Hepatocyte (in vitro differentiated cells): ENCODE data around the gene CERK. TPM values are rescaled to one million over a fixed set of nuclear protein-coding genes. Genes with fewer than 3 reads are reported as not detected.
"Not testable (repeated sequence)": the region's sequence is repeated elsewhere in the genome, so short reads cannot be mapped to it uniquely, and the experiment has no call there.

Source experiments
- DNase-seq: peaks from one replicate; pipeline ENCODE4 v3.0.0-alpha.2; 2016; ENCODE audit warnings: low spot score
- H2AFZ ChIP-seq: fragments of 200-600 bp; sonication (generic); 2 replicates; pipeline ENCODE4 v1.6.0; 2016; ENCODE audit warnings: antibody characterized with exemption, mild to moderate bottlenecking
- H3K27ac ChIP-seq: fragments of 200-600 bp; sonication (generic); 2 replicates; pipeline ENCODE4 v1.5.1; 2016; ENCODE audit warnings: mild to moderate bottlenecking
- H3K27me3 ChIP-seq: fragments of 200-600 bp; sonication (generic); 2 replicates; pipeline ENCODE4 v1.6.1; 2016
- H3K36me3 ChIP-seq: fragments of 200-600 bp; sonication (generic); replicated peaks from 2 replicates; pipeline ENCODE4 v1.5.1; 2016; ENCODE audit warnings: low read depth; ENCODE audit not compliant: insufficient read depth
- H3K4me1 ChIP-seq: fragments of 200-600 bp; sonication (generic); 2 replicates; pipeline ENCODE4 v1.5.1; 2016; ENCODE audit warnings: mild to moderate bottlenecking, moderate library complexity; ENCODE audit not compliant: insufficient read depth
- H3K4me2 ChIP-seq: fragments of 200-600 bp; sonication (generic); 2 replicates; pipeline ENCODE4 v1.6.0; 2016
- H3K4me3 ChIP-seq: fragments of 200-600 bp; sonication (generic); 2 replicates; pipeline ENCODE4 v1.5.1; 2016; ENCODE audit warnings: mild to moderate bottlenecking
- H3K79me2 ChIP-seq: fragments of 200-600 bp; sonication (generic); 2 replicates; pipeline ENCODE4 v1.6.0; 2017; ENCODE audit warnings: mild to moderate bottlenecking
- H3K9me2 ChIP-seq: fragments of 200-600 bp; sonication (generic); replicated peaks from 2 replicates; pipeline ENCODE4 v1.6.0; 2017; ENCODE audit warnings: mild to moderate bottlenecking; ENCODE audit not compliant: insufficient read depth
- H3K9me3 ChIP-seq: fragments of 200-600 bp; sonication (generic); 2 replicates; pipeline ENCODE4 v1.5.1; 2016; ENCODE audit warnings: low read depth, mild to moderate bottlenecking
- H4K20me1 ChIP-seq: fragments of 200-600 bp; sonication (generic); 2 replicates; pipeline ENCODE4 v1.6.0; 2016; ENCODE audit warnings: mild to moderate bottlenecking; ENCODE audit not compliant: insufficient read depth, poor library complexity, severe bottlenecking
- EZH2 ChIP-seq: fragments of 200-600 bp; sonication (generic); IDR thresholded peaks from 2 replicates; pipeline ENCODE4 v1.6.1; 2016; ENCODE audit warnings: antibody characterized with exemption, mild to moderate bottlenecking, borderline replicate concordance
- EZH2phosphoT487 ChIP-seq: fragments of 200-600 bp; sonication (generic); IDR thresholded peaks from one replicate; pipeline ENCODE4 v1.6.1; 2018; ENCODE audit warnings: antibody characterized with exemption, mild to moderate bottlenecking, low read depth, moderate library complexity; ENCODE audit not compliant: unreplicated experiment, severe bottlenecking
- WGBS: methylation state at CpG from one replicate; pipeline ENCODE4 v1.1.6; 2016; ENCODE audit warnings: low lambda C conversion rate; ENCODE audit errors: missing lambda C conversion rate; 5-methylcytosine and 5-hydroxymethylcytosine counted together
- polyA plus RNA-seq: library from polyadenylated mRNA; unstranded; fragments of >200 nt; fragmentation: Nextera tagmentation; extraction: Ambion mirVana; gene quantifications from 2 replicates; pipeline ENCODE4 v1.2.1, GENCODE V29; 2016
- total RNA-seq: library from RNA; depleted of rRNA; stranded (reverse); fragments of >200 nt; gene quantifications from 2 replicates; pipeline ENCODE4 v1.2.3, GENCODE V29; 2014
- TF ChIP-seq, protein P1 (sequence below): fragments of 200-600 bp; sonication (generic); IDR thresholded peaks from 2 replicates; pipeline ENCODE4 v1.5.1; 2016; ENCODE audit warnings: antibody characterized with exemption, mild to moderate bottlenecking; ENCODE audit not compliant: poor library complexity

Gene CERK
- total and polyA plus RNA-seq, 2 experiments from 2014 or later, result 38.6 to 59.0 TPM

DNA sequence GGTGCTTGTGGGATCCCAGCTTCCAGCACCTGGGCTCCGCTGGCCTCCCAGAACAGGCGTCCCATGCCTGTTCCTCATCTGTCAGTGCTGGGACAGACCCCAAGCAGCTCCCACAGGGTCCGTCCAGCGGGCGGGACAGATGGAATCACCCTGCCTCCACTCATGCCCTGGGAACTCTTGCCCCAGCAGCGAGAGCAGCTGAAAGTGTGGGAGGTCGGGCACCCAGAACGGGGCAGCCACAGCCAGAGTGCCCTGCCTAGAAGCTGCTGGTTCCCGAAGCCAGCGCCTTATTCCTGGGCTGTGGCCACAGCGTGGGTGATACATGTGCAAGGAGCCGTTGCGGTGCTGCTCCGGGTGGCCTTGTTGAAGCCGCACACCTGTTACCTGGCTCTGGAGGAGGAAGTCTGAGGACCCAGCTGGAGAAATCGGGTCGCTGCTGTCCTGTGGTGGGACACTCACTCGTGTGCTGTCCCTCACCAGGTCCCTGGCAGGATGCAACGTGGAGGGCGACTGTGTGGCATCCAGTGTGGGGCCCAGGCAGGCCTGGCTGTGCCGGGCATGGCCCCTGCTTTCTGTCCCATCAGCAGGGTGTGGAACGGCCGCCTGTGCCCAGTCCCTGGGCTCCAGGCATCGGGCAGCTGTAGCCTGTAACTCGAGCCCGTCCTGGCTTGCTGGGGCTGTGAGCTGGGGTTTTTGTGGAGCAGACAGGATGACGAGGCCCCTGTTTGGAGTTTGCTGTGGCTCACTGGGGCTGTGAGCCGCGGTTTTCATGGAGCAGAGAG is 101.6 kb downstream of the CERK start:
- 85% methylated on average over 29 of the region's 29 CpGs for WGBS
- Histone ChIP-seq H3K27ac (peak overlapping the region; percentile 90), H2AFZ (no peak overlapping the region), H3K9me2 (no peaks in the 10 kb centered on the region), H4K20me1 (no peaks in the 10 kb centered on the region), H3K79me2 (no peaks in the 10 kb centered on the region), H3K27me3 (no peaks in the 10 kb centered on the region), H3K9me3 (no peaks in the 10 kb centered on the region), H3K4me2 (peak overlapping the region; percentile 31), H3K4me1 (peaks cover 22% of the 10 kb centered on the region), H3K36me3 (no peaks in the 10 kb centered on the region), H3K4me3 (no peak overlapping the region)
- no peak for DNase-seq
- no peak for TF ChIP-seq EZH2phosphoT487
- TF ChIP-seq, protein P1, sequence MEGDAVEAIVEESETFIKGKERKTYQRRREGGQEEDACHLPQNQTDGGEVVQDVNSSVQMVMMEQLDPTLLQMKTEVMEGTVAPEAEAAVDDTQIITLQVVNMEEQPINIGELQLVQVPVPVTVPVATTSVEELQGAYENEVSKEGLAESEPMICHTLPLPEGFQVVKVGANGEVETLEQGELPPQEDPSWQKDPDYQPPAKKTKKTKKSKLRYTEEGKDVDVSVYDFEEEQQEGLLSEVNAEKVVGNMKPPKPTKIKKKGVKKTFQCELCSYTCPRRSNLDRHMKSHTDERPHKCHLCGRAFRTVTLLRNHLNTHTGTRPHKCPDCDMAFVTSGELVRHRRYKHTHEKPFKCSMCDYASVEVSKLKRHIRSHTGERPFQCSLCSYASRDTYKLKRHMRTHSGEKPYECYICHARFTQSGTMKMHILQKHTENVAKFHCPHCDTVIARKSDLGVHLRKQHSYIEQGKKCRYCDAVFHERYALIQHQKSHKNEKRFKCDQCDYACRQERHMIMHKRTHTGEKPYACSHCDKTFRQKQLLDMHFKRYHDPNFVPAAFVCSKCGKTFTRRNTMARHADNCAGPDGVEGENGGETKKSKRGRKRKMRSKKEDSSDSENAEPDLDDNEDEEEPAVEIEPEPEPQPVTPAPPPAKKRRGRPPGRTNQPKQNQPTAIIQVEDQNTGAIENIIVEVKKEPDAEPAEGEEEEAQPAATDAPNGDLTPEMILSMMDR, result no peak
- no peak for TF ChIP-seq EZH2

DNA sequence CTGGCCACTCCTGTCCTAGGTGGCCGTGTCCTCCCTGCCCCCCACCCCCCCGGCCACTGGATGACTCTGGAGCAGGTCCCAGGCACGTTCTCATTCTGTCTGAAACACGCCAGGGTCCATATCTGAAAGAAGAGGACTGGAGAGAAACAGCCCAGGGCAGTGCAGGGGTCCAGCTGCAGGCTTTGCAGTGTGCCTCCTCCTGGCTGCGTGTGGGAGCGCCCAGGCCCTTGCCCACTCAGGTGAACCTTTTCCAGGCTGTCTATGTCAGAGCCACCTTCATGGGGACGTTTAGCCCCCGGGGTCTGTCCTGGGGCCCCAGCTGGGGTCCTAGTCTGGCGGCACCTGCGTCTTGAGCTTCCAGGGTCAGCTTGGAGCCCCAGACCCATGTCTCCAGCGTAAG is 102.3 kb downstream of the CERK start:
- Histone ChIP-seq H3K79me2 (no peaks in the 10 kb centered on the region), H3K9me3 (no peaks in the 10 kb centered on the region), H3K27me3 (no peaks in the 10 kb centered on the region), H4K20me1 (no peaks in the 10 kb centered on the region), H3K4me1 (peaks cover 22% of the 10 kb centered on the region), H2AFZ (no peak overlapping the region), H3K9me2 (no peaks in the 10 kb centered on the region), H3K4me3 (no peak overlapping the region), H3K27ac (peak overlapping the region; percentile 90), H3K36me3 (no peaks in the 10 kb centered on the region), H3K4me2 (peak overlapping the region; percentile 31)
- TF ChIP-seq, protein P1, result peak; percentile 17
- TF ChIP-seq EZH2, result no peak
- WGBS, result 55% methylated on average over 11 of the region's 11 CpGs
- peak; percentile 68 for DNase-seq

DNA sequence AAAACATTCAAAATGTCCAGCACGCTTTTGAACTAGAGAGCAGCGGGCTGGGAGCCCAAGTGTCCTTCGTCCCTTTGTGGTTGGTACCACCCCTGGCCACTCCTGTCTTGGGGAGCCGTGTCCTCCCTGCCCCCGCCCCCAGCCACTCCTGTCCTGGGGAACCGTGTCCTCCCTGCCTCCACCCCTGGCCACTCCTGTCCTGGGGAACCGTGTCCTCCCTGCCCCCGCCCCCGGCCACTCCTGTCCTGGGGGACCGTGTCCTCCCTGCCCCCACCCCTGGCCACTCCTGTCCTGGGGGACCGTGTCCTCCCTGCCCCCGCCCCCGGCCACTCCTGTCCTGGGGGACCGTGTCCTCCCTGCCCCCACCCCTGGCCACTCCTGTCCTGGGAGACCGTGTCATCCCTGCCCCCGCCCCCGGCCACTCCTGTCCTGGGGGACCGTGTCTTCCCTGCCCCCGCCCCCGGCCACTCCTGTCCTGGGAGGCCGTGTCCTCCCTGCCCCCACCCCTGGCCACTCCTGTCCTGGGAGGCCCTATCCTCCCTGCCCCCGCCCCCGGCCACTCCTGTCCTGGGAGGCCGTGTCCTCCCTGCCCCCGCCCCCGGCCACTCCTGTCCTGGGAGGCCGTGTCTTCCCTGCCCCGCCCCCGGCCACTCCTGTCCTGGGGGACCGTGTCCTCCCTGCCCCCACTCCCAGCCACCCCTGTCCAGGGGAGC is 102.9 kb downstream of the CERK start:
- WGBS, result 47% methylated on average over 9 of the region's 30 CpGs
- not testable (repeated sequence) for H3K9me2 ChIP-seq, H3K79me2 ChIP-seq, H3K4me3 ChIP-seq, H3K9me3 ChIP-seq, H4K20me1 ChIP-seq, H3K27me3 ChIP-seq, H3K36me3 ChIP-seq, H2AFZ ChIP-seq
- peak overlapping the region; percentile 31 for H3K4me2 ChIP-seq
- DNase-seq, result peak; percentile 95
- H3K4me1 ChIP-seq, result peaks cover 22% of the 10 kb centered on the region
- H3K27ac ChIP-seq, result peak overlapping the region; percentile 90

Other genes with a start within 250 kb of the CERK start
- 5.8 and 8.7 TPM in 2 replicates for gene CELSR1, start 200.6 kb downstream of the CERK start, total RNA-seq
- gene CELSR1, start 200.6 kb downstream of the CERK start, polyA plus RNA-seq, result 3.0 and 4.9 TPM in 2 replicates
- 21.2 and 21.8 TPM in 2 replicates for gene GRAMD4, start 117.9 kb downstream of the CERK start, total RNA-seq
- 31.0 and 32.6 TPM in 2 replicates for gene GRAMD4, start 117.9 kb downstream of the CERK start, polyA plus RNA-seq
- gene TBC1D22A, start 24.4 kb upstream of the CERK start, total RNA-seq, result 10.3 and 15.3 TPM in 2 replicates
- gene TBC1D22A, start 24.4 kb upstream of the CERK start, polyA plus RNA-seq, result 19.8 and 21.7 TPM in 2 replicates